Spinal cord (tissue), 10 donors: ENCODE results near the gene SS18L1. TPM values are rescaled to one million over a fixed set of nuclear protein-coding genes. Genes with fewer than 3 reads are reported as not detected.

ENCODE experiments used
- DNase-seq, 6 donors: peaks; one replicate each; pipeline versions ENCODE4 v3.0.0 to v3.0.0-alpha.2; 2013 to 2015; ENCODE audit warnings: low spot score in 6 of 6, low read depth in 4 of 6
- H3K27ac ChIP-seq: one replicate; pipeline ENCODE4 v1.5.1; 2013; ENCODE audit warnings: low read depth, low read length, control low read depth
- H3K27me3 ChIP-seq: one replicate; pipeline ENCODE4 v1.6.1; 2013; ENCODE audit warnings: low read length; ENCODE audit not compliant: control insufficient read depth, insufficient read depth
- H3K36me3 ChIP-seq: one replicate; pipeline ENCODE4 v1.6.1; 2013; ENCODE audit warnings: low read length; ENCODE audit not compliant: control insufficient read depth, insufficient read depth
- H3K4me1 ChIP-seq: one replicate; pipeline ENCODE4 v1.6.1; 2013; ENCODE audit warnings: low read length; ENCODE audit not compliant: control insufficient read depth, insufficient read depth
- H3K4me3 ChIP-seq: one replicate; pipeline ENCODE4 v1.5.1; 2013; ENCODE audit warnings: low read depth, low read length, control low read depth
- H3K9me3 ChIP-seq: one replicate; pipeline ENCODE4 v1.6.1; 2013; ENCODE audit warnings: low read length; ENCODE audit not compliant: control insufficient read depth, insufficient read depth
- WGBS: methylation state at CpG from one replicate; pipeline ENCODE4 v1.1.5; 2013; ENCODE audit warnings: missing lambda C conversion rate; ENCODE audit not compliant: insufficient coverage; 5-methylcytosine and 5-hydroxymethylcytosine counted together
- polyA plus RNA-seq, 2 donors: library from polyadenylated mRNA; unstranded; fragments of 120-200 nt; gene quantifications; one replicate each; pipeline ENCODE4 v1.2.1, GENCODE V29; 2013; ENCODE audit not compliant: insufficient read length in 2 of 2
- total RNA-seq, 2 donors: library from RNA; depleted of rRNA in 1 of 2; stranded (reverse); fragments of 120-200 nt in 1 of 2; fragments of >200 nt in 1 of 2; gene quantifications; one replicate each; pipeline versions ENCODE4 v1.2.3 to v1.2.4, GENCODE V29; 2013 to 2014
- donor health status: healthy.

The SS18L1 gene
- total and polyA plus RNA-seq, 4 donors = 21.5 to 58.2 (median 47.5) TPM

DNA sequence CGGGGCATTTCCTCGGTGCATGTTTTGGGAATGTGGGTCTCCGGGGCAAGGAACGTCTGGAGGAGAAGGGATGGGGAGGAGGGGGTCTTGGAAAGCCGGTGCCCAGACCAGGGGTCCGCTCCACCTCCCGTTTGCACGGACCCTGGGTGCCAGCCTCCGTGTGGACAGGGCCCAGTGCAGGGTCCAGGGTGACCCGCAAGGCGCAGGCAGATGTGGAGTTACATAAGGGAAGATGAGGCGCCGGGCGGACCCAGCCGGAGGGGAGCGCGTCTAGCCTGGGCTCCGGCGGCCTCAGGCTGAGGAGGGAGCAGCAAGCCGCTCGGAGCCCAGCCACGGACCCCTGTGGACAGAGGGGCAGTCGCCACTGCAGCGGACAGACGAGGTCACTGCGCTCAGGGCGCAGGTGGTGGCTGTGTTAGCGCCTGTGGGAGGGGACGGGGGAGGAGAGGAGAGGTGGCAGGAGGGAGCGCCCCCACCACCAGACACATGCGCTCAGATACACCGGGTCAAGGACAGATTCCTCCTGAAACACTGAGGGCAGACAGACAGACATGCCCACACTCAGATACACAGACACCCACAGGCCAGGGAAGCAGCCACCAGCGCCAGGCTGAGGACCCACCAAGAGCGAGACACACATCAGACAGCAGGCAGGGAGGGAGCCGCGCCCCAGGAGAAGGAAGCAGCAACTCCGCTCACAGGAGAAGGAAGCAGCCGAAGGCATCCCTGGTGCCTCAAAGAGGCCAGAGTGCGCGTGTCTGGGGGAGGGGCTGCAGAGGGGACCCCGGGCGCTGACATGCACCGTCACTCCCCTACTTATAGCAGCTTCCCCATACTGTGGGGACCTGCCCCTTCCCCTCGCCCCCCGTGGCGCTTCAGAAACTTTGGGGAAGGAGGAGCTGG is 77.3 kb downstream of the SS18L1 start:
- Histone ChIP-seq H3K4me1 (peaks cover 29% of the 10 kb centered on the region), H3K27ac (no peak overlapping the region), H3K27me3 (peaks cover 61% of the 10 kb centered on the region), H3K4me3 (peak overlapping the region; percentile 16), H3K9me3 (no peaks in the 10 kb centered on the region), H3K36me3 (peaks cover 21% of the 10 kb centered on the region)
- 2% methylated on average over 30 of the region's 46 CpGs for WGBS
- DNase-seq = no peak

DNA sequence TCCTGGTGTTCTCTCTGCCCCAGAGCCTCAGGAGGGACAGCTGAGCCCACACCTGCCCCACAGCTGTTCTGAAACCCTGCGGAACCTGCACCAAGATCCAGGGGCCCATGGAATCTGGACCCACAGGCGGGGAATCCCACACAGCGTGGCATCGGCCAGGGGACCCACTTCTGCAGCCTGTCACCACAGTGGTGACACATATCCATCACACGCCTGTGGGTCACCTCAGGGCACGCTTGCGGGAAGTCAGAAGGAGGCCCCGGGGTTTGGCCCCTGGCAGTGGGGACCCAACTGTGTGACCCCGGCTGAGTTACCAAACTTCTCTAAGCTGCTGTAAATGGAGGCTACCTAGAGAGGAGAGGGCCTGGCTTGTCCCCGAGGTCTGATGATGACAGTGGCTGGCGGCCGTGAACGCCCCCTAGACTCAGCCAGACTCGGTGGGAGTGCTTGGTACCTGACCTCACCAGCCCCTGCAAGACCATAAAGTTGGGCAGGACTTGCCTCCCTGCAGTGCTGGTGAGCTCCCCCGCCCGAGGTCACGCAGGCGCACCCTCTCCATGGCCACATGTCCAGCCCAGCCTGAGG is 78.8 kb downstream of the SS18L1 start:
- 78% methylated on average over 18 of the region's 18 CpGs for WGBS
- no peak for DNase-seq
- no peaks in the 10 kb centered on the region for H3K9me3 ChIP-seq
- H3K36me3 ChIP-seq = peaks cover 7% of the 10 kb centered on the region
- peaks cover 55% of the 10 kb centered on the region for H3K27me3 ChIP-seq
- no peak overlapping the region for H3K4me3 ChIP-seq
- H3K4me1 ChIP-seq = peaks cover 37% of the 10 kb centered on the region
- H3K27ac ChIP-seq = no peak overlapping the region

- peaks cover 3% of the 10 kb centered on the region for H3K36me3 ChIP-seq
- H3K27me3 ChIP-seq = peaks cover 50% of the 10 kb centered on the region
- no peak overlapping the region for H3K4me3 ChIP-seq
- no peak overlapping the region for H3K27ac ChIP-seq
- no peak for DNase-seq
- 75% methylated on average over 13 of the region's 13 CpGs for whole genome bisulfite sequencing
- no peaks in the 10 kb centered on the region for H3K9me3 ChIP-seq
- peaks cover 39% of the 10 kb centered on the region for H3K4me1 ChIP-seq
Observed at GRCh38 chr20:62222972-62223371, 79.4 kb downstream of the SS18L1 start.

DNA sequence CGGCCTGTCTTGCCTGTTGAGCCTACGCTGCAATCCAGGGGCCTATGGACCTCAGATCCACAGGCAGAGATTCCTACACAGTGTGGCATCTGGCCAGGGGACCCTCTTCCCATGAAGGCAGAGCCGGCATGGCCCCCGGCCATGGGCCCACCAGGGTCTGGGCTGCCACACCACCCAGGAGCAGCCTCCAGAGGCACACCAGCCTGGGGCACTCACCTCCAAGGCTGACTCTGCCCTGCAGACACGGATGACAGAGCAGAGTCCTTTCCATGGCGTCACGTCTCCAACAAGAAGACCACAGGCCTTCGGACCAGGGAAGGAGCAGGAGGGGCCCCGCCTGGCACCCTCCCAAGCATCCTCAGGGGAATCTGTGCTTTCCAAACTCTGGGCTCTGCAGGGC is 80.0 kb downstream of the SS18L1 start:
- H3K4me3 ChIP-seq = no peak overlapping the region
- no peaks in the 10 kb centered on the region for H3K9me3 ChIP-seq
- no peaks in the 10 kb centered on the region for H3K36me3 ChIP-seq
- no peak overlapping the region for H3K27ac ChIP-seq
- no peak for DNase-seq
- H3K27me3 ChIP-seq = peaks cover 44% of the 10 kb centered on the region
- 84% methylated on average over 9 of the region's 9 CpGs for WGBS
- peaks cover 34% of the 10 kb centered on the region for H3K4me1 ChIP-seq

DNA sequence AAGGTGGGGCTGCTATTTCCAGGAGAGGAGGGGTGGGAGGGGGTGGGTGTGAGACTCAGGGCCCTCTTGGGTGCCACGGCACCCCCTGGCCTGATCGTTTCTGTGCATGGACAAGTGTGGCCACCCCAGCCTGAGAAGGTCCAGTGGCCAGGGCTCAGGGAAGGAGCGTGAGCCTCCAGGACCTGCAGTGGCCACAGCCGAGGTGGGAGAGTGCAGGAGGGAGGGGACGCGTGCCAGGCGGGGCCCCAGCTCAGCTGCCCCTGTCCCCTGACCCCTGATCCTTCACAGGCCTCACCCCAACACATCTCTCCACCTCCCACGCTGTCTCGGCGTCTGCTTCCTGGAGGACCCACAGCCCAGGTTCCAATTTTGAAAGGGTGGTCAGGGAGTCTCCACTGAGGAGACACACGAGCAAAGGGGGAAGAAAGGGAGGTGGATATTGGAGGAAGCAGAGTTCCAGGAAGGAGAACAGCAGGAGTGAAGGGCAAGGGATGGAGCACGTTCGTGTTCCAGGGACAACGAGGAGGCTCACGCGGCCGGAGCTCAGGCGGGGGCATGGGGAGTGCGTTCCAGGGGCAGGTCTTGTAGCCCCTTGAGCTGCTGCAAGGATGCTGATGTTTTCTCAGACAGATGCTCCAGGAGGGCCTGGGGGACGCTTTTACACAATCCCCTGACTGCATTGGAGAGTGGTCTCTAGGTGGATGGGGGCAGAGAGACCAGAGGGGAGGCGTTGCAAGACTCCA is 80.7 kb downstream of the SS18L1 start:
- DNase-seq = no peak
- H3K27me3 ChIP-seq = peaks cover 36% of the 10 kb centered on the region
- no peak overlapping the region for H3K4me3 ChIP-seq
- H3K27ac ChIP-seq = no peak overlapping the region
- 74% methylated on average over 12 of the region's 21 CpGs for WGBS
- H3K9me3 ChIP-seq = no peaks in the 10 kb centered on the region
- H3K36me3 ChIP-seq = no peaks in the 10 kb centered on the region
- peaks cover 27% of the 10 kb centered on the region for H3K4me1 ChIP-seq

DNA sequence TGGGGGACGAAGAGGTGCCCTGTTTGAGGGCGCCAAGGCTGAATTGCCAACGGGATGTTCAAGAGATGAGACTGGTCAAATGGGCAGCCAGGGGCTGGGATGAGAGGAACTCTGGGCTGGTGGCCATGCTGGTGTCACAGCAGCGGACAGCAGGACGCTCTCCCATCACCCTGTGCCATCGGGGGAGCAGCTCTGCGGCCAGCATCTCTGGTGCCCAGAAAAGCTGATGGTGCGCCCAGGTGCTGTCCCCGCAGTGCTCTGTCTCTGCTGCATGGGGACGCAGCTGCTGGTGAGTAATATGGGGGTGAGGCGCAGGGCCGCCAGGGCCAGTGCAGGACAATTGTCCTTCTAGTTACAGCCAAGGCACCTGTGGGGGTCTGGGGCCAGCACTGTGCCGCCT is 81.5 kb downstream of the SS18L1 start:
- peaks cover 23% of the 10 kb centered on the region for H3K4me1 ChIP-seq
- H3K27ac ChIP-seq = no peak overlapping the region
- H3K9me3 ChIP-seq = no peaks in the 10 kb centered on the region
- no peak overlapping the region for H3K4me3 ChIP-seq
- 84% methylated on average over 9 of the region's 13 CpGs for WGBS
- no peaks in the 10 kb centered on the region for H3K36me3 ChIP-seq
- H3K27me3 ChIP-seq = peaks cover 33% of the 10 kb centered on the region
- DNase-seq = no peak

DNA sequence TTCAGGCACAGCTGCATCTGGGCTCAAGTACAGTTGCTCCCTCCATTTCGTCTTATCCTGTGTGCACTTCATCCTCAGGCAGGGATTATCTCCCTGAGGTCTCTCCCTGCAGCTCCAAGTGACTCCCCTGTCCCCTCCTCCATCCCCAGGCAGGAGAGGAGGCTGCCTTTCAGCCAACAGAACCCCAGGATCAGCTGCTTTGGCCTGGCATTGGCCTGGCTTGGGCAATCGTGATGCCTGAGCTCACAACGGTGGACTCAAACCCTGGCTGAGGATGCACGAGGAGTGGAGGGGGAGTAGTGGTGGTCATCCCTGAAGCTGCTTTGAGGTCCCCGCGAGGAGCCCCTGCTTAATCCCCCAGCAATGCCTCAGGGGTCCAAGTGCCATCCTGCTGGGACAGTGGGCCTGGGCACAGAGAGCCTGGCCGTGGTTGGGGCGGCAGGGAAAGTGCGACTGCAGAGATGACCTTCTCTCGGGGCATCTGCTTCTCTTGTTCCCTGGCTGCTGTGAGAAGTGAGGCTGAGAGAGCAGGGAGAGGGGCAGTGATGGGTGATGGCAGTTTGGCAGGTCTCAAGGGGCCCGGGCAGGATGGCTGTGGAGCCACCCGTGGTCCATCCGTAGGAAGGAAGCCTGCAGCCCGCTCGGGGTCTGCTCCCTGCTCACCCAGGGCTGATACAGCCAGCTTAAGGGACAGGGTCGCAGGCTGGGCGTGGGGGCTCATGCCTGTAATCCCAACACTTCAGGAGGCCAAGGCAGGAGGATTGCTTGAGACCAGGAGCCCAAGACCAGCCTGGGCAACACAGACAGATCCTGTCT is 82.5 kb downstream of the SS18L1 start:
- H3K4me3 ChIP-seq = no peak overlapping the region
- no peak for DNase-seq
- H3K4me1 ChIP-seq = peaks cover 15% of the 10 kb centered on the region
- H3K27ac ChIP-seq = no peak overlapping the region
- H3K27me3 ChIP-seq = peaks cover 26% of the 10 kb centered on the region
- H3K36me3 ChIP-seq = no peaks in the 10 kb centered on the region
- WGBS = 87% methylated on average over 16 of the region's 17 CpGs
- H3K9me3 ChIP-seq = no peaks in the 10 kb centered on the region

- H3K36me3 ChIP-seq = no peaks in the 10 kb centered on the region
- 68% methylated on average over 23 of the region's 24 CpGs for WGBS
- DNase-seq = peak in 1 of 6 donors; percentile 74
- H3K4me3 ChIP-seq = no peak overlapping the region
- H3K9me3 ChIP-seq = no peaks in the 10 kb centered on the region
- H3K27me3 ChIP-seq = peaks cover 16% of the 10 kb centered on the region
- no peak overlapping the region for H3K27ac ChIP-seq
- peaks cover 10% of the 10 kb centered on the region for H3K4me1 ChIP-seq
Observed at GRCh38 chr20:62226707-62227590, 83.4 kb downstream of the SS18L1 start.
